HG03457 (cell line): ENCODE results near the gene FBXL7.

Experiments used
- ATAC-seq: cut with Tn5 transposase; IDR thresholded peaks from one replicate; pipeline ENCODE4 v1.9.1; 2021; ENCODE audit warnings: moderate number of reproducible peaks; ENCODE audit not compliant: unreplicated experiment

The FBXL7 gene

GRCh38 chr5:15748266-15748665, 248.3 kb downstream of the FBXL7 start:
- ATAC-seq = no peak

DNA sequence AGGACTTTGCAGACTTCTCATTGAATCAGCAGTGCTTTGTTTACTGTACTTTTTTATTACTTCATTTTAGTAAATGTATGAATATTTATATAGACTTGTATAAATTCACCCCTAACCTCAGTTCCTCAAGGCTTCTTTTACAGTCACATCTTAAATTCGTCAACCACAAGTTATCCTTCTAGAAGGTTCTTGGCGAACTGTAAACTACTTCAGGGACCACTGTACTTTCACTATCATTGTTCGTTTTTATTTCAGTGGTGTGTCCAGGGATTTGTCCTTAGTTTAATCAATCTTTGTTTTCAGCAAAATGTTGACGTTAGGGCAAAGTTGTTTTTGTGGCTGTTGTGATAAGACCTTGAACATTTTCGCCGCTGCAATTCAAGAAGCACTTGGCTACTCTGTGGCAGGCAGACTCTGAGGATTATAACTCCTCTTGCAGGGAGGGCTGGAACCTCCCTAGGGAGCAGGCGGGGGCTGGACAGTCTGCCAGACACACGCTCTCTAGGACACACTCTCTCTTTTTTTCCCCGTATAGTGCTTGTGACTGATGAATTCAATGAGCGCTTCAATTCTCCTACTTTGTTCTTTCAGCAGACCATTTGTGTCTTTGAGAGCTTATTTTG, 252.8 kb downstream of the FBXL7 start:
- no peak for ATAC-seq

DNA sequence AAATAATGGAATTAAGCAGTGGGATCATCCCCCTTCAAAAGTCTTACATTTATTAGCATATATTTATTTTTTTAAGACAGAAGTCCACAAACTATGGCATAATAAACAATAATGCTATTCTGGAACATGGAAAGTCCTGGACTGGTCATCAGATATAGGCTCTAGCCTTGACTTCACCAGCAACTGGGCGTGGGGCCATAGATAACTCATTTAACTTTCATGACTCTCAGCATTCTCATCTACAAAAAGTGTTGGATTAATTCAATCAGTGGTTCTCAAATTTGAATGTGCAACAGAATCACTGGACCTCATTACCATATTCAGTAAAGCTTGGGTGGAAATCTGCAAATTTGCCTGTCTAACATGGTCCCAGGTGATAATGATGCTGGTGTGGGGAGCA, 253.8 kb downstream of the FBXL7 start:
- no peak for ATAC-seq

DNA sequence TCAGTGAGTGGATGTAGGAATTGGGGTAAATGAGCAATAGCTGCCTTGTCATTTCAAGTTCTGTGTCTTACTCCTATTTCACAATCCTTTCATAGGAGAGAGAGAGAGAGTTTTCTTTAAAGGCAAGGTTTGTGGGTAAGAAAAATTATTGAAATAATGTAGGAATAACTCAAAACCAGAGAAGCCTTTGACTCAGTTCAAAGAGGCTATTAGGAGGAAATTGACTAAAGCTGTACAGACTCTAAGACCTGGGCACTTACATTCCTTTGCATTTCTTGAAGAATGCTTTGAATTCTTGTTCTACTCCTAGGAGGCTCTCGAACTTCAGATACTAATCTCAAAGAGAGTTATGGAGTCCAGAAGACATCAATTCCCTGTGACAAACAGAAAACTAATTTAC, 257.1 kb downstream of the FBXL7 start:
- no peak for ATAC-seq

GRCh38 chr5:15757619-15758018, 257.6 kb downstream of the FBXL7 start:
- ATAC-seq = no peak

DNA sequence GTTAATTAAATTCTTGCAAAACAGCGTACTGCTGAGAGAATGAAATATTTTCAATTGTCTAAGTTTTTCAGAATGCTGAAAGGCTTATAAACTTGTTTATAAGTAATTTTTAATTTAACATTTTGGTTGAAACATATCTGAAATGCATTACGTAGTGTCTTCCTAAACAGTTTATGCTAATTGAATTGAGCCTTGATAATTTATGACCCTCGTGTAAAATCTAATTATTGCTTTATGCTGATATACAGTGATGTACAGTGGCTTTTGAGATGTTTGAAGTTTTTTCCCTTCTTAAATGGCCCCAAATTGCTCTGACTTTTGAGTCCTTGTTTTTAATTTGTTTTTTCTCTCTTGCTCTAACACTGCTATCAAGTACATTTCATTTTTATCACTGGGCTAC, 262.7 kb downstream of the FBXL7 start:
- ATAC-seq = no peak

- ATAC-seq = no peak
Observed at GRCh38 chr5:15763754-15764153, 263.8 kb downstream of the FBXL7 start.

DNA sequence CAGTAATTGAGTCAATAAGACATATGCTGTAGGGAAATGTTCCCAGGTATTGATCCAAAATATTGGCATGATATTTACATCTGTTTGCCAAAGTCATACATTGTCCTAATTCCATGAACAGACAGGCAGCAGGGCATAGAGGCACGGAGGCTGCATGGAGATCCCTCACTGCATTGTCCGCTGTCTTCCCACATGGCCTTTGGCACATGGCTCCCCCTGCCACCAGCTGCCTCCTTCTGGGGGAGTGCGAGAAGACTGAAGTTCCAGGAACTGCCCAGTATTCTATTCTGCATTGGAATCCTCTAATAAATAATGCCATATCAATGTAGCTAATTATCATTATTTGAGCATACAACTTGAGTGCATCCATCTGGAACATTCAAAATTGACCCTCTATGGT, 269.0 kb downstream of the FBXL7 start:
- no peak for ATAC-seq

DNA sequence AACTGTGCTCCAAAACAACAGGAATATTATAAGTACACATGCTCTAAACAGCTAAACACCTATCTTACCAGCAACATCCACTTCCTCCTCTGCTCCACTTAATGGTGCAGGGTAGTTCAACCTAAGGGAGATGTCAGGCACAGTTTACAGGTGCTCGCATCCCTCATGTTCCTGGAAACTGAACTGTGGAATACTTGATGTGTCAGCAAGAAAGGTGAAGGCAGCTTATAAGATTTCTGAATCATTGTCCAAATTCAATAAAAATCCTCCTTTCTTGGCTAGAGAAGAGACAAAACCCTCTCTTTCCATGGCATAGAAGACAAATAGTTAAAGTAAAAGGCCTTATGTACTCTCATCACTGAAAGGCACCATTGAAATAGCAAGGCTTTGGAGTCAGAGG, 272.2 kb downstream of the FBXL7 start:
- ATAC-seq = no peak

GRCh38 chr5:15774632-15775031, 274.7 kb downstream of the FBXL7 start:
- no peak for ATAC-seq

DNA sequence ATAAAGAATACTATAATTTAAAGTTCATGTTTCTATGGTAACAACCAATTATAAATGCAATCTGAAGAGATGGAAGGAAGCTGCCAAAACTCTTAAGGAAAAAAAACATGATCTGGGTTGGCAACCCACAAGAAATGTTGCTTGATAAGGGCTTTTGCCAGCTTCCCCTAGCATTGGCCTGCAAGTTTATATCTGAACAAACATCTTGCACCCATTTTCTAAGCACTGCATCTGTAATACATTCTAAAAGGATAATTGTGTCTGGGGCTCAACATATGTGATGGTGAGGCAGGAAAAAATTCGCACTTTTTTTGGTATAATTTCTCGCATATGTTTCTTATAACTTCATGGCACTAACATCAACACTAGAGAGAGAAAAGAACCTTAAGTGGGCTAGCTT, 276.4 kb downstream of the FBXL7 start:
- no peak for ATAC-seq

GRCh38 chr5:15783734-15784133, 283.8 kb downstream of the FBXL7 start:
- ATAC-seq = no peak

DNA sequence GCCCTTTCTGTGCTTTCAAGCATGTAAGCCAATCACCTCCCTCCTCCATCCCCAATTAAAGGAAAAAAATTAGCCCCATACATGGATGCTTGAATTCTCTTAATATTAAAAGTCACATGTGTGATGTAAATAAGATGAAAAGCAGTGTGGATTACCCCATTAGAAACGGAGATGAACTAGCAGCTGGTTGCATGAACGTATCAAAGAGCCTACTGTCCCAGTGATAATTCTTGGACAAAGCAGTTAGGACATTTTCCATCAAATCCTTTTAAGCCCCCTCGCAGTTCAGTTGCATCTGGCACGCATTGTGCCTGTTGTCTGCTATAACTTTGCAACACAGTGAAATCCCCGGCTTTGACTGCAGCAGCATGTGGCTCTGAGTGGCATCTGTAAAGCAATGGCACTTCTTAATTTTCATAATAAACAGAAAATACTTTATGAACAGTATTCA, 285.6 kb downstream of the FBXL7 start:
- ATAC-seq = no peak

DNA sequence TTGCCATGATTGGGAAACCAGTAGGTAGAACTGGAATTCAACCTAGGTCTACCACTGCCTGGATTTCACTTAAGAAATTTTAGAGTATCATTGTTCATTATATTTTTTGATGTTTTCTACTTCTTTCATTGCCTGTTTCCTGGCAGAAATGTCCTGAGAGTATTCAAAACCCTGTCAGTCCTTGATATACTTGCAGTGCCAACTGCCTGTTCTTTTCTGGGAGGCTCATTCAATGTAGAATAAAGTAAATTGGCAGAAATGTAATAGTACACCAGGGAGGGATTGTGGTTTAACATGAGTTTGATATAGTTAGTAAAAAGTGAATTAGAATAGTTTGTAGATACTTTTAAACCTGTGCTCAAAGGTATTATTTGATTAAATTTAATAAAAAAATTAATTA, 286.3 kb downstream of the FBXL7 start:
- ATAC-seq = no peak

- ATAC-seq = no peak
Observed at GRCh38 chr5:15786884-15787283, 286.9 kb downstream of the FBXL7 start.

DNA sequence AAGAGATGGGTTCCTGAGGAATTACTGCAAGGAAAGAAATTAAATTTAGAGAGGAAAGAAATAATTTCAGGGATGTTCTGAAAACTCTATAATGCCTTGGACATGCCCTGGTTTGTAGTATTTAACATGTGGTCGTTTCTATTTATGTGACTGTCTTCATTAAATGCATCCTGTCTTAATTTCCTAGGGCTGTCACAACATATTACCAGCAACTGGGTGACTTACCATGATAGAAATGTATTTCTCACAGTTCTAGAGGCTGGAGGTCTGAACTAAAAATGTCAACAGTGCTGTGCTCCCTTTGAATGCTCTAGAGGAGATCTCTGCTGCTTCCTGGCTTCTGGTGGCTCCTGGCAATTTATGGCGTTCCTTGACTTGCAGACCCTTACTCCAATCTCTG, 287.7 kb downstream of the FBXL7 start:
- no peak for ATAC-seq

DNA sequence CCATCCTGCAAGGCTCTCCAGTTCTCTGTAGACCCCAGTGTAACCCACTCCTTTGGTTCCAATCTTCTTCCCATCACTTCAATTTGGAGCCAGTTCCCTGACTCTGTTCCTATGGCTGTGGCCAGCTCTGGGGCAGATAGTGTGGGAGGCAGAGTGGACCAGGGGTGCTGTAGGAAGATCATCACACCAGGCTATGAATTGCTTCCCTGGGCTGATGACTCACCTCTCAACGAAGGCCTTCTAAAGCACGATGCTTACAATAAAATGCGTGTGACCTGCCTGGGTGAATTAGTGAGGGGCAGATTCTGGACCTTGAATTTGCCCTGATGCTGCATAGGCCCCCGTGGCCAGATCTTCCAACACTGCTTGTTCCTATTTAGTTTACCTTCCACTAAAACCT, 289.7 kb downstream of the FBXL7 start:
- no peak for ATAC-seq

GRCh38 chr5:15790446-15791018, 290.6 kb downstream of the FBXL7 start:
- ATAC-seq = no peak

DNA sequence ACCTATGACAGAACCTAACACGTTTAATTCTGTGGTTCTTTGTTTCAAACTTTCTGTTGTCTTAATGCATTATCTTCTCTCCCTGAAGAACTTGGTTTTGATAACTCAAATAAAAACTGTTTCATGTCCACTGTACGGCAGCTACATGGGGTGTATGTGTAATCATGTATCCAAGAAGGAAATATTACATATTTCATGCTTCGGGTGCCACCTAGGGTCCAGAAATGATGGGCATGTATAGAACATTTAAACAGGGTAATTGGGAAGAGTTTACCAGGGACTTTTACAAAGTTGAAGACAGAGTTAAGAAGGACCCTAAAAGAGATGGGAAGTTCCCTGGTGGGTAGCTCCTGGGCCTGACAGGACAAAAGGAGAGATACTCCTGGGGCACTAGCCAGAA, 291.3 kb downstream of the FBXL7 start:
- no peak for ATAC-seq

DNA sequence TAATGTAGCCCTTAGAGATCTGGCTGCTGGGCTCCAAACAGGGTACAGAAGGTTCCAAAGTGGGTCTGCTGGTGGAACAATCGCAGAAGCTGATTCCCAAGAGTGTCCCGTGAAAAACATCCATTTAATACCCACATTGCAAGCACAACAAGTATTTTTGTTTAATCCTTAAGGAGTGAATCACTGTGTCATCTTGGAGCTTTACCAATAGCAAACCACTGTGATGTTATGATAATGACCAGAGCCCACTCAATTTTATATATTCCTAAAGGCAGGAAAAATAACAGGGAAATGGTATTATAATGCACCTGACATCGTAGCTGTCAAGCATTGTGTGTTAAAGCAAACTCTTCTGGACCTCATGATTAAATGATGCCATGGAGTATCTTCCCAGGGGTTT, 291.9 kb downstream of the FBXL7 start:
- ATAC-seq = no peak

DNA sequence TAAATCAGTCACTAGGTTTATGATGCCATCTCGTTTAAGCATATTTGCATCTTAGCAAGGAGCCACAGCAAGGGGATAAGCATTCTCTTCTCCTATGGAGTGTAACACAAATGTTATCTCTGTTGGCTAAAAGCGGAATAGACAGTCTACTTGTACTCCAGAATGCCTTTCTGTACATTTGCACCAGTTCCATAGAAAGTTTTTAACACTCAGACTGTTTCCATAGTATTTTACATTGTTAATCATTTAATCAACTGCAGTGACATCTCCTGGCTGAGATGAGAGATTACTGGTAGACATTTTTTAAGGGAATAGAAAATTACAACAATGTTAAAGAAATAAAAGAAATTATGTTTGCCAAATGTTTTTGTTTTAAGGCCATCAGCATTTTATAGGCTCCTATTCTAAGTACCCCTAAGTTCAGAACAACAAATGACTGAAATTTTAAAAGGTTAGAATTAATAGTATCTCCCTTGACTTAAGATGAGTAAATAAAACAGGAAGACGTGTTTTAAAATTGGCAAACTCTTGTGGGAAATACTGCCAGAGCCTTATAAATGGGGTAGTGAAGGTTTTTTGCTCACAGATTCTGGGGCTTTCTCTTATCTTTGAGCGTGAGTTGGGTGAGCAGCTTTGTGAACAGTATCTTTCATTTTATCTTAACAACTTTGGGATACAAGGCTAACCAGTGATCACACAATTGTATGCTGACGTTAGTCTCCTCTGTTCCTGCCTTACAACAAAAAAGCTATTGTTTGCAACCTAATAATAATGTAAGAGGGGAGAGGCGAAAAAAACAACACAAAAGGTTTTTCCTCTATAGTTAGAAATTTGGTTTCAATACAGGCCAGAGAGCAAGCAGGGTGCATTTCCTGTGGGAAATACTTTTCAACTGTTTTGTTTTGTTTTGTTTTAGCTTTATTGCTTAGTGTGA, 294.3 kb downstream of the FBXL7 start:
- no peak for ATAC-seq

DNA sequence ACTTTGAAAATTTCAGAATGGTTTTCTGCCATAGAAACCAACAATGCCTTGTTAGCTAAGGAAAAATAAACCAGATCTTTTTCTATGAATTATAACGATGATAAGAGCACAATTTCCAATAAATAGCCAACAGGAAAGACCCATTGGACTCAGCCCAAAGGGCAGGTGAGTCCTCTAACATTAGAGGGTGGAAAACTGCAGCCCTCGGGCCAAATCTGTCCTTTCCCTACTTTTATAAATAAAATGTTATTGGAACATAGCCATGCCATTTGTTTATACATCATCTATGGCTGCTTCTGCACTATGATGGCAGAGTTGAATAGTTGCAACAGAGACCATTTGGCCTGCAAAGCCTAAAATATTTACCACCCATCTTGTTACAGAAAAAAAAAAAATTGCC, 296.1 kb downstream of the FBXL7 start:
- no peak for ATAC-seq
